ENCODE results near the gene CHAT.

GRCh38 chr10:49664842-49665355 lies 51.1 kb downstream of the CHAT start:
- TF ChIP-seq, protein P1, sequence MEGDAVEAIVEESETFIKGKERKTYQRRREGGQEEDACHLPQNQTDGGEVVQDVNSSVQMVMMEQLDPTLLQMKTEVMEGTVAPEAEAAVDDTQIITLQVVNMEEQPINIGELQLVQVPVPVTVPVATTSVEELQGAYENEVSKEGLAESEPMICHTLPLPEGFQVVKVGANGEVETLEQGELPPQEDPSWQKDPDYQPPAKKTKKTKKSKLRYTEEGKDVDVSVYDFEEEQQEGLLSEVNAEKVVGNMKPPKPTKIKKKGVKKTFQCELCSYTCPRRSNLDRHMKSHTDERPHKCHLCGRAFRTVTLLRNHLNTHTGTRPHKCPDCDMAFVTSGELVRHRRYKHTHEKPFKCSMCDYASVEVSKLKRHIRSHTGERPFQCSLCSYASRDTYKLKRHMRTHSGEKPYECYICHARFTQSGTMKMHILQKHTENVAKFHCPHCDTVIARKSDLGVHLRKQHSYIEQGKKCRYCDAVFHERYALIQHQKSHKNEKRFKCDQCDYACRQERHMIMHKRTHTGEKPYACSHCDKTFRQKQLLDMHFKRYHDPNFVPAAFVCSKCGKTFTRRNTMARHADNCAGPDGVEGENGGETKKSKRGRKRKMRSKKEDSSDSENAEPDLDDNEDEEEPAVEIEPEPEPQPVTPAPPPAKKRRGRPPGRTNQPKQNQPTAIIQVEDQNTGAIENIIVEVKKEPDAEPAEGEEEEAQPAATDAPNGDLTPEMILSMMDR (IDR thresholded peaks at IDR 0.05) = no peak
- TF ChIP-seq POLR2A (IDR thresholded peaks at IDR 0.05) = no peak

All from gastroesophageal sphincter (tissue), 3 donors.